ENCODE data around the gene FAM222B. TPM values are rescaled to one million over a fixed set of nuclear protein-coding genes. Genes with fewer than 3 reads are reported as not detected.

FAM222B gene
- total and polyA plus RNA-seq, 2 donors (not counting 1 experiment from before 2014, with no cell fraction given): 10.8 to 23.1 TPM

GRCh38 chr17:28723159-28723835 is 119.3 kb downstream of the FAM222B start:
- Histone ChIP-seq H3K4me2 (replicated peaks; ENCODE audit: low read depth, low read length, poor library complexity, severe bottlenecking) (no peak overlapping the region), H3K79me2 (ENCODE audit: control insufficient read depth, insufficient read depth, low read length) (peaks cover 27% of the 10 kb centered on the region), H3K36me3 (replicated peaks in 1 of 2; ENCODE audit: control extremely low read depth in 1 of 2, control insufficient read depth in 1 of 2, extremely low read depth in 1 of 2, insufficient read depth in 2 of 2, low read length in 1 of 2) (peaks cover 0 to 39% of the 10 kb centered on the region in 2 experiments), H3K4me1 (ENCODE audit: control insufficient read depth in 2 of 2, insufficient read depth in 2 of 2, low read length in 2 of 2) (peaks cover 48 to 71% of the 10 kb centered on the region in 2 donors), H3K27ac (ENCODE audit: low read length in 2 of 2) (peak overlapping the region in 1 of 2 donors; percentile 8), H2AFZ (ENCODE audit: insufficient read depth, low read depth, low read length, poor library complexity, severe bottlenecking) (no peak overlapping the region), H3K4me3 (ENCODE audit: control extremely low read depth in 1 of 5, extremely low read depth in 1 of 5, insufficient read depth in 1 of 5, low read depth in 2 of 5, low read length in 4 of 5) (no peak overlapping the region), H3K9ac (ENCODE audit: low read length) (no peak overlapping the region), H4K20me1 (ENCODE audit: control insufficient read depth, insufficient read depth, low read length, poor library complexity, severe bottlenecking) (peaks cover 56% of the 10 kb centered on the region), H3K27me3 (replicated peaks in 1 of 4; ENCODE audit: control extremely low read depth in 1 of 4, control insufficient read depth in 3 of 4, insufficient read depth in 4 of 4, low read length in 3 of 4) (no peaks in the 10 kb centered on the region), H3K9me3 (ENCODE audit: control extremely low read depth in 1 of 3, control insufficient read depth in 2 of 3, insufficient read depth in 1 of 3, low read length in 2 of 3) (no peaks in the 10 kb centered on the region)
- H3K4me3 Mint-ChIP-seq: peak overlapping the region; percentile 19
- peak overlapping the region; percentile 70 for H3K27ac Mint-ChIP-seq
- TF ChIP-seq, protein P1, sequence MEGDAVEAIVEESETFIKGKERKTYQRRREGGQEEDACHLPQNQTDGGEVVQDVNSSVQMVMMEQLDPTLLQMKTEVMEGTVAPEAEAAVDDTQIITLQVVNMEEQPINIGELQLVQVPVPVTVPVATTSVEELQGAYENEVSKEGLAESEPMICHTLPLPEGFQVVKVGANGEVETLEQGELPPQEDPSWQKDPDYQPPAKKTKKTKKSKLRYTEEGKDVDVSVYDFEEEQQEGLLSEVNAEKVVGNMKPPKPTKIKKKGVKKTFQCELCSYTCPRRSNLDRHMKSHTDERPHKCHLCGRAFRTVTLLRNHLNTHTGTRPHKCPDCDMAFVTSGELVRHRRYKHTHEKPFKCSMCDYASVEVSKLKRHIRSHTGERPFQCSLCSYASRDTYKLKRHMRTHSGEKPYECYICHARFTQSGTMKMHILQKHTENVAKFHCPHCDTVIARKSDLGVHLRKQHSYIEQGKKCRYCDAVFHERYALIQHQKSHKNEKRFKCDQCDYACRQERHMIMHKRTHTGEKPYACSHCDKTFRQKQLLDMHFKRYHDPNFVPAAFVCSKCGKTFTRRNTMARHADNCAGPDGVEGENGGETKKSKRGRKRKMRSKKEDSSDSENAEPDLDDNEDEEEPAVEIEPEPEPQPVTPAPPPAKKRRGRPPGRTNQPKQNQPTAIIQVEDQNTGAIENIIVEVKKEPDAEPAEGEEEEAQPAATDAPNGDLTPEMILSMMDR (IDR thresholded peaks at IDR 0.05): no peak
- TF ChIP-seq EZH2 (IDR thresholded peaks at IDR 0.05; ENCODE audit: borderline replicate concordance, insufficient read depth, low read depth, low read length, poor library complexity, severe bottlenecking): no peak
- POLR2A ChIA-PET: interaction anchor here (13.3 kb wide), 1 partner anchor 22 kb away, joined by 511 read pairs; the partner anchor contains the start of gene TRAF4
- CTCF ChIA-PET: interaction anchor here (0.7 to 15.9 kb wide), 2 partner anchors 23 to 175 kb away, joined by 3 to 1020 read pairs; partner anchors contain the start of gene TRAF4
- ATAC-seq (ENCODE audit: low read depth) (no peak), DNase-seq (no peak)
- intact Hi-C loops (cut with micrococcal nuclease): no loop called here
- no peaks in the 10 kb centered on the region for H3K27me3 Mint-ChIP-seq
- H3K9me3 Mint-ChIP-seq (ENCODE audit: insufficient read depth): no peaks in the 10 kb centered on the region
- WGBS (ENCODE audit: insufficient coverage): 82% methylated on average over 4 of the region's 6 CpGs
- peaks cover 80% of the 10 kb centered on the region for H3K4me1 Mint-ChIP-seq
